ENCODE results near the gene ADGRG2.
"Not testable (repeated sequence)": the region's sequence is repeated elsewhere in the genome, so short reads cannot be mapped to it uniquely, and the experiment has no call there.

The ADGRG2 gene

DNA sequence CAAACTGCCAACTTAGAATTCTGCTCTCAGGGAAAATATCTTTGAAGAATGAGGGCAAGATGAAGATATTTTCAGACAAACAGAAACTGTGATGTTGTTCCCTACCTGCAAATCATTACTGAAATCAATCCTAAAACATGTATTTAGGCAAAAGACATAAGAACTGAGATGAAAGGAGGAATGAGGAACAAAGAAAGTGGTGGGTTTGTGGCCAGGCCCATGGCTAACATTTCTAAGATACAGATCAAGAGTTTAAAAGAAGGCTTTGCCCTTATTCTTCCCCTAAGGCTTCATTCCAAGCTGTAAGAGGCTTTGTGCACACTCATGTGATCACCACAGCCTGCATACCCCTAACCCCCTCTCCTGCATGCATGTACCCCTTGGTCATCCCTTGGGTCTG, 46.5 kb downstream of the ADGRG2 start:
- no peak for DNase-seq (ENCODE audit: low read depth)

DNA sequence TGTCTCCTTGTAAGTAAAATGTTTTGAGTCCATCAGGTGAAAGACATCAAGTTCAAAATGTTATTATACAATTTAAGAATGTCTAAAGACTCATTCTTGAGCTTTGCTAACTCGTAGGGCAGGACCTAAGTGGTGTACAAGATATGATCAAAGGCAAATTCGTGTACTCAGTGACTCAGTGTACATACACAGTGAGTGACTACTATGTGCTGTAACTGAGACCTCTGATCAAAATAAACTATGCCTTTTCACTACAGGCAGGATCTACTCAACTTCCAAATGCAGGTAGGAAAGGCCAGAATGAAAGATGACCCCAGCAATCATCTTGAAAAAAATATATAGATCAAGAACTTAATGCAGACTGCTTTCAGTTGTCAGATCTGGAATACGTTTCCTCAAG, 49.9 kb downstream of the ADGRG2 start:
- DNase-seq (ENCODE audit: low read depth), result no peak

DNA sequence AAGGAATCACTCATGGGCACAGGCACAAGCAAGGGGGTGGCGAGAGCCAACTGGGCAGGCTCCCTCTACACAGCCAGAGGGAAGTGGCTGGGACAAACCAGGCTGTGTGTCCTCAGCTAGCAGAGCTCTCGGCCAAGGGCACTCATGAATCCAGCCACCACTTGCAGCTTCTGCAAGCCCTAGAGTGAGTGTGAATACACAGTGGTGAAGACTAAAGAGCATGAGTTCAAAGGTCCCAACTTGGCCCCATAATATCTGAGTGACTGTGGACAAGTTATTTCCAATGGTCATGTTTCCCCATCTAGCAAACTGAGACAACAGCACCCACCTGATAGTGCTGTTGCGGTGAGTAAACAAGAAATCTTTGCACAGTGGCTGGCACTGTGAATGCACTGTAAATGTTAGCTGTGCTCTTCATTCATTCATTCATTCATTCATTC, 51.7 kb downstream of the ADGRG2 start:
- DNase-seq (ENCODE audit: low read depth), result no peak

DNA sequence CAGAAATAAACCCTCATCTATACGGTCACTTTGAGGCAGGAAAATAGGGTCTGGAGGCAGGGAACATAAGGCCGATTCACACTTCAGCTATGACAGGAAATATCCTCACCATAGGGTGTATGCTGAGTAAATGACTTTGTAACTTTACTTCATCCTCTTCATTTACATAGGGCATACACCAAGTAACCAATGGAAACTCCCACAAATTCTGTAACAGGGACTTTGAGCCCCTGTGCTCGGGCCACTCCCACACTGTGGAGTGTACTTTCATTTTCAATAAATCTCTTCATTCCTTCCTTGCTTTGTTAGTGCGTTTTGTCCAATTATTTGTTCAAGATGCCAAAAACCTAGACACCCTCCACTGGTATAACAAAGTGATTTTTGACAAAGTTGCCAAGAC, 55.3 kb downstream of the ADGRG2 start:
- not testable (repeated sequence) for DNase-seq (ENCODE audit: low read depth)

DNA sequence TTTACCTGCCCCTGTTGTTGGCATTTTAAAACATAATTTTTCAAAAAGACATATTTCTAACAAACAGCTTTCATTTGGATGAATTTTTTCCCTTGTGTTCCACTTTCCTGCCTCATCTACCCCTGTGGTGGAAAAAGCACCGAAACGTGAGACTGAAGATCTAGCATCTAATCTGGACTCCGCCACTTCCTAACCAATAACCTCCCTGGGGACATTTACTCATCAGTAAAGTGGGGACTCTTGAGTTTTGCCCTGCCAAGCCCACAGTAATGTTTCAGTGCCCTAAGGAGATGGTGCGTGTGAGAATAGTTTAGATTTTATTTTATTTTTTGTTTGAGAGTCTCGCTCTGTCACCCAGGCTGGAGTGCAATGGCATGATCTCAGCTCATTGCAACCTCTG, 56.7 kb downstream of the ADGRG2 start:
- no peak for DNase-seq (ENCODE audit: low read depth)

DNA sequence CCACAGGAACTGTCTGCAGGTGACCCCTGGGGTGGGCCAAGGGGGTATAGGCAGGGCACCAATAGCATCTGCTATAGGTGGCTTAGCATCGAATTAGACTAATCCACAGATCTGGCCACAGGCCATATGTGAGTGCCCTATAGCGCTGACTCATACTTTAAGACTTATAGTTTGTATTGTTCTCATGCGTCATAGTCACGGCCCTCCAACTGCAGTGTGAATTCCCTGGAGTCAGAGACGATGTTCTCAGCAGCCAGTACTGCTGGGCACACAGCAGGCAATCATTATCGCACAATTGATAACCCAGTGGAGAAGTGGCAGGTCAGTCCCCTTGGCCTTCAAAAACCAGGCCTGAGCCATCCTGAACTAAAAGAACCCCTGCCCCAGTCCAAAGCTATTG, 58.1 kb downstream of the ADGRG2 start:
- DNase-seq (ENCODE audit: low read depth), result no peak

DNA sequence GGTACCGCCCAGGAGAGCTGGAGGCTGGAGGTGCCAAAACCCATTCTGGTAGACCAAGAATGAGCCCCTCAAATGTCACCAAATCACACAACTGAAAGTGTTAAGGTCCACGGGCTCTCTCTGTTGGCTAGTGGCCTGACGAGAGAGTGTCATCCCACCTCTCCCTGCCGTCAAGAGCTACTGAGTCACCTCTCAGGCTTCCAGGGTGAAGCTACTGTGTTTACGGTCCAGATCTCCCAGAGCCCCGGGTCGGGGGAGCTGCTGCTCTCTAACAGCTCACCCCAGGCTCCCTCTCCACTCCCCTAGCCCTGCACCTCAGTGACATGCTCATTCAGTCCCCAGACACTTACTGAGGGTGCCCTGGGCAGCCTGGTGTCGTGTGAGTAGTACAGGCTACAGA, 59.2 kb downstream of the ADGRG2 start:
- no peak for DNase-seq (ENCODE audit: low read depth)

DNA sequence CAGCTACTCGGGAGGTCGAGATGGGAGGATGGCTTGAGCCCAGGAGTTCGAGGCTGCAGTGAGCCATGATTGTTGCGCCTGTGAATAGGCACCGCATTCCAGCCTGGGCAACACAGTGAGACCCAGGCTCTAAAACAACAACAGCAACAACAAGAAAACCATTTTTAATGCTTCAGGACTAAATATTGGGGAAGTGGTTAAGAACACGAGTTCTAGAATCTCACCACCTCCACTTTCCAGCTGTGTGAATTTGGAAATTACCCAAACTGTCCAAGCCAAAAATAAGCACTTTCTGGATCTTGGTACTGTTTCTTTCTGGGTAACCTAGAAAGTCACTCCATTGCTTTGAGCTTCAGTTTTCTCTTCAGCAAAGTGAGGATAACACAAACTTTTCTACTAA, 63.2 kb downstream of the ADGRG2 start:
- no peak for DNase-seq (ENCODE audit: low read depth)

DNA sequence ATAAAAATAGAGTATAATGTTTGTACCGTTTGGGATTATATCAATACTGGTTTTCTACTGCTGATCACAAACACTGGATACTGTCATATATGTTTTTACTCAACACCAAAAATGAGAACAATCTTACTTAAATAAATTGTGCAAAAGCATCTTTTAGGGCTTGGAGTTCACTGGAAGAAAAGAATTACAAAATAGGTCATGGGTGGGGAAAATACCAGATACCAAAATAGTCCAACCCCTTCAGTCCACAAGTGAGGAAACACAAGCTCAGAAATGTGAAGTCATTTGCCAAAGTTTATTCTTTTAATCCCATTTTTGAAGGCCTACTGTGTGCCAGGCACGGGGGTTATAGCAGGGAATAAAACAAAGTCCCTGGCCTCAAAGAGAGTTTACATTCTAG, 64.4 kb downstream of the ADGRG2 start:
- DNase-seq (ENCODE audit: low read depth), result no peak

DNA sequence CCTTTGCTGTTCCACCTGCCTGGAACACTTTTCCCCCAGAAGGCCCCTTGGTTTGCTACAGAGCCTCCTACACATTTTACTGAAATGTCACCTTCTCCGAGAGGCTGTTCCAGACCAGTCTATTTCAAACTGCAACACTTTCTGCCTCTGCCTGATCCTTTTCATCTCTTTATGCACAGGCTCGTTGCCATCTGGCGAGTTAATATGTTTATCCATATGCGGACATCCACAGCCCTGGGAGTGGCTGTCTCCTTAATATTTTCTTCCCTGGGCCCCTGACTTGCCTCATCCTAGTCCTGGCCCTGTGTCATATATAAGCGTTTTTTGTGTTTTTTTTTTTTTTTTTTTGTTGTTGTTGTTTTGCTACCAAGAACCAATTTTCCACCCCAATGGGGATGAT, 73.2 kb downstream of the ADGRG2 start:
- DNase-seq (ENCODE audit: low read depth), result no peak

DNA sequence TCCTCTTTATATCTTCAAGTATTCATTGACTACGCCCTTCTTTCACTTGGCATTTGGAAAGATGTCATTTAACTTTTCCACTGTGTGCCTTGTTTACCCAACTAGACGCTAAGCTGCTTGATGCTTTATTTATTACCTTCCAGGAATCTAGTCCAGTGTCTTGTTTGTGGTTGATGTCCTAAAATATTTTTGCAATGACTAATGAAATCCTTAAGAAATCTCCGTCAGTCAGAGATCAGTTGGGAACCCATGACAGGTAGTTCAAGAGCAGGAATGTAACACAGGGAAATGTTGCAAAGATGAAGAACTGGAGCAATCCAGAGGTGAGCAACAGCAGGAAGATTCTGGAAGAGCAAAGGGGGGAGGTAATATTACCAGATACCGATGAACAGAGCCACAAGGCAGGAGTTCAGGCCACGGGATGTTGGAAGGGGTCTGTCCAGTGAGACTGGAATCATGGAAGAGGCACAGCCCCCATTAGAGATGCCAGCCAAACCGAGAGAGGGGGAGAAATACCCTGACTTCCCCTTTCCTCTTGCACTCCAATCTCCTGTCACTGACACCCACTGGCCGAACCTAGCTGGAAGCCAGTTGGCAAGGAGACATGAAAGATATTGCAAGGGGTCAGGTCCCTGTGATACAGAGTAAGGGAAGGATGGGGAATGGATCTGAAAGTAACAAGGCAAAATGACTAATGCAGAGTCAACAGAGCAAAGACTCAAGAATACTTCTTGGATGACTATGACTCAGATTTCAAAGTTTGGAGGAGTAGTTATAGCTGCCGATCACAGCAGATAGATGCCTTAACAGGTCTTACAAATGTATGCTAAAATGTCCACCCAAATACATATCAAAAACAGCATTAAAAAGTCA, 75.7 kb downstream of the ADGRG2 start:
- DNase-seq (ENCODE audit: low read depth), result no peak

DNA sequence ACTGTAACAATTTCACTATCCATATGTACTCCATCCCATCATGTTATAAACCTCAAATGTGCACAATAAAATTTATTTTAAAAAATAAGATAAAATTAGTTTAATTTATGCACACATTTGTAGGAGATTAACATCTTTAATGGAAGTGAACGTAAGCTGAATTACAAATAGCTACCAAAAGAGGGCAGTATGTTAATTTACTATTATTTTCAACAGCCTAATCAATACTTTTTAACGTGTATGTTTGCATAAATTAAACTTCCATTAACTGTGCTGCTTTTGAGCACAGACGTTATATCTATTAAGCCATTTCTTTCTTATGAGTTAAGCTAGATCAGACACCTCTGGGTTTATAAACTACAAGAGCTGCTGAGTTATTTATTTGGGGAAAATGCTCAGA, 81.9 kb downstream of the ADGRG2 start:
- no peak for DNase-seq (ENCODE audit: low read depth)

DNA sequence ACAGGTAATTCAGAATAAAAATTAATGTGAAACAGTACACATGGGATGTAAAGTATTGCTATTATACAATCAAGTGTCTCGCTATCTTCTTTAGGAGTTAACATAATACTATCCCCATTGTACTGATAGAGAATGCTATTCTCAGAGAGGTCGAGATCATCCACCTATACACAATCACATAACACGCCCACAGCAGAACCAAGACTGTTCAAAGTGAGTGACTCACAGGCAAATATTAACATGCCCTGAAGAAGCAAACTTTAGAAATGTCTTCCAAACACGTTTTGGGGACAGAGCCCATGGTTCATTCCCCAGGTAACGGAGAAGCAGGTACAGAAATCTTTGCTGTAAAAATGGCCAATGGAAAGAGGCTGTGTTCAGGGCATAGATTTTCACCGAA, 88.2 kb downstream of the ADGRG2 start:
- no peak for DNase-seq (ENCODE audit: low read depth)

DNA sequence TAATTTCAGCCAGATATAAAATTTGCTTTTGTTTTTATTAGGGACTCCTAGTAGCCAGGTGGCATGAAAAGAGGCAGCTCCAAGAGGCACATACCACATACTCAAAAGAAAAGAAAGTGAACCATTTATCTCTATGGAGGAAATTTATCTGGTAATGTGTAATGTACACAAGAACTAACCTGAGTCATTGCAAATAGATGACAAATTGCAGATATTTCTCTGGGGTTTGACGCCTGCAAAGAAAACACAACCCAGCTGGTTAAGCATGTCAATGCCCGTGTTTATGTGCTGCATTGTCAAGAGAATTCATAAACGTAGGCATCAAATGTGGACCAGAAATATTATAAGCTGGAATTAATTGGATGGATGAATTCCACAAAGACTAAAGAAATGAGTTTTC, 91.5 kb downstream of the ADGRG2 start:
- no peak for DNase-seq (ENCODE audit: low read depth)

DNA sequence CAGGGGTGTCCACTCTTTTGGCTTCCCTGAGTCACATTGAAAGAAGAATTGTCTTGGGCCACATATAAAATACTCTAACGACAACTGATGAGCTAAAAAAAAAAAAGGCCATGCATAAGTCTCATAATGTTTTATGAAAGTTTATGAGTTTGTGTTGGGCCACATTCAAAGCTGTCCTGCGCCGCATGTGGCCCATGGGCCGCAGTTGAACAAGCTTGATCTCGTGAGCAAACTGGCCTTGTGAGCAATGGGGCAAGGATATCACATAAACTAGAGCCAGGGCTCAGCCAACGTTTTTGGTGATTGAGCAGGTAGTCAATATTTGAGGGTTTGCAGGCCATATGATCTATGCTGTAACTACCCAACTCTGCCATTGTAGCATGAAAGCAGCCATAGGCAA, 93.7 kb downstream of the ADGRG2 start:
- no peak for DNase-seq (ENCODE audit: low read depth)

DNA sequence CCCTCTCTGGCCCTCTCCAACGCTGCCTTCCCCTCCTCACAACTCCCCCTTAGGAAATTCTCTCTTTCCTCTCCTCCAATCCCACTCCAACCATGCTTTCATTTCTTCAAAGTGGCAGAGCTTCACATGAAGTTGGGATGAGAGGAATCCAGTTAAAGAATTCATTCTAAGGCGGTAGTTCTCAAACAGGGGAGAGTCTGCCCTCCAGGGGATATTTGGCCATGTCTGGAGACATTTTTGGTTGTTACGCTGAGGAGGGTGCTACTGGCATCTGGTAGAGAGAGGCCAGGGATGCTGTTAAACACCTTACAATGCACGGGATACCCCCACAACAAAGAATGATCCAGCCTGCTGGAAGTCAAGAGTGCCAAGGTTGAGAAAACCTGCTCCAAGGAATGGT, 97.9 kb downstream of the ADGRG2 start:
- DNase-seq (ENCODE audit: low read depth), result no peak

DNA sequence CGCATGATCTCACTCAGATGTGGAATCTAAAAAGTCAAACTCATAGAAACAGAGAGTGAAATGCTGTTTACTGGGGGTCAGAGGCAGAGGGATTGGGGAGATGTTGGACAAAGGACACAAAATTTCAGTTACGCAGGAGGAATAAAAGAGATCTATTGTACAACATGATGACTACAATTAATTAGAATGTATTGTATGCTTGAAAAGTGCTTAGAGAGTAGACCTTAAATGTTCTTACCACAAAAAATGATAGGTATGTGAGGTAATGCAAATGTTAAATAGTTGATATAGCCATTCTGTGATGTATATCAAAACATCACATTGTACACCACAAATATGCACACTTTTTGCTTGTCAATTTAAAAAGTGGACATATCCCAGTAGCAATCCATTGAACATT, 102.3 kb downstream of the ADGRG2 start:
- no peak for DNase-seq (ENCODE audit: low read depth)

DNA sequence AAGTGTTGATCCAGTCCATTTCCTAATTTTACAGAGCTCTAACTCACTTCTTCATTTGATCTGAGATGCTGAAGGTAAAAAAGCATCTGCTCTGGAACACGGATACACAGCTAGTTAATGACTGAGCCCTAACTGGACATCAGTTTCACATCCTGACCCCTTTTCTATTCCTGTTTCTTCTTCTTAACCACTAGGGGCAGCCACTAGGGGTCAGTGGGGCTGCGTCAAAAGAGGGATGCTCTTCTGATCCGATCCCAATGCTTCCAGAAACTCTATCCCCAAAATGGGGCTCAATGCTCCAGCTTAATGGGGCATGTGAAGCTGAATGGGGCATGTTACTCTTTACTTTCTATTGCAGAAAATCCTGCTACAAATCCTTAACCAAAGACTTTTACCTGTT, 105.0 kb downstream of the ADGRG2 start:
- DNase-seq (ENCODE audit: low read depth), result no peak

DNA sequence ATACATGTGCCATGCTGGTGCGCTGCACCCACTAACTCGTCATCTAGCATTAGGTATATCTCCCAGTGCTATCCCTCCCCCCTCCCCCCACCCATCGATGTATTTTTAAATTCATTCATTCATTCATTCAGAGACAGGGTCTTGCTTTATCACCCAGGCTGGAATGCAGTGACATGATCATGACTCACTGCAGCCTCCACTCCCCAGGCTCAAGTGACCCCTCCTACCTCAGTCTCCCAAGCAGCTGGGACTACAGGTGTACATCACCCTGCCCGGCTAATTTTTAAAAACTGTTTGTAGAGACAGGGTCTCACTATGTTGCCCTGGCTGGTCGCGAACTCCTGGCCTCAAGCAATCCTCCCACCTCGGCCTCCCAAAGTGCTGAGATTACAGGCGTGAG, 105.7 kb downstream of the ADGRG2 start:
- not testable (repeated sequence) for DNase-seq (ENCODE audit: low read depth)

DNA sequence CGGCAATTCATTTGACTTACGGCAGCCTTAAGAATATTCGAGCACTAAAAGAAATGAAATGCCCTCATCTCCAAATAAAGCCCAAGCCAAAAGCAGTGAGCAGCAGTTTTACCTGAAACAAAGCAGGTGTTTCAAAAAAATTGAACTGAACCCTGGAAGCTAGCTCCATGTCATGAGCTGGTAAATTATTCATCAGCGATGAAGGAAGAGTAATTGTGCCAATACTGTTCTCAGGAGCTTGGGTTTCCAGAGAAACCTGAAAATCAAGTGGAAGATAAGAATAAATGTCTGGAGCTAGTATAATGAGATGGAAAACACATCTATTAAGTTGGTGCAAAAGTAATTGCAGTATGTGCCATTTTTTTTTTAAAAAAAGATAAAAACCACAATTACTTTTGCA, 114.4 kb downstream of the ADGRG2 start:
- DNase-seq (ENCODE audit: low read depth), result no peak

DNA sequence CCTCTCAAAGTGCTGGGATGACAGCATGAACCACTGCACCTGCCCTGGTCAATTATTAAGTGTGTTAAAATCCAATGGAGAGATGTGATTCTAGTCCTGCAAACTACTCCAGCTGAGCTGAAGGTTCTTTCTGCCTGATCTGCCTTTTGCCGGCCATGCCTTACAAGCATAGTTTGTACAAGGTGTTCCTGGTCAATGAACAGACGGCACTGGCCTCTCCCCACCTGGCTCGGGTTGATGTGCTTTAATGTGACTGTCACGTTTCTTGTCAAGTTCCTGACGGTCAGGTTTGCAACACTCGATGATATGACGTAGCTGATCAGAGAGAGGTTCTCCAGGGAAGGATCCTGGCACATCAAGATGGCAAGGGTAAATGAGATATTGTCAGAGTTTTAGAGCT, 115.3 kb downstream of the ADGRG2 start:
- no peak for DNase-seq (ENCODE audit: low read depth)

DNA sequence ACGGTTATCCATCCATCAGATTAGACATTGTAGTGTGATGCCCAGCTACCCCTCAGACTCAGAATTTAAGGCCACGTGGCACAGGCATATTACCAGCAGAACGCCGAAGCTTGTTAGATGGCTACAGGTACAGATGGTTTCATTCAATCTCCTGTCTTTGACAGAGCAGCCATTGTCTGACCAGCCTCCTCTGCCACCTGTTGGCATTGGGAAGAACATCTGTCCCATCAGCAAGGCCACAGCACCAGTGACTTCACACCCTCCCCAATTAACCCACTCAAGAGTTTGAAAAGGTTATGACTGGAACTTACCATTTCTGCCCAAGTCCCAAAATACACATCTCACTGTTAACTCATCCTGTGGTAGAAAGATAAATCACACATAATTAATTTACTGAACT, 116.4 kb downstream of the ADGRG2 start:
- DNase-seq (ENCODE audit: low read depth), result no peak

DNA sequence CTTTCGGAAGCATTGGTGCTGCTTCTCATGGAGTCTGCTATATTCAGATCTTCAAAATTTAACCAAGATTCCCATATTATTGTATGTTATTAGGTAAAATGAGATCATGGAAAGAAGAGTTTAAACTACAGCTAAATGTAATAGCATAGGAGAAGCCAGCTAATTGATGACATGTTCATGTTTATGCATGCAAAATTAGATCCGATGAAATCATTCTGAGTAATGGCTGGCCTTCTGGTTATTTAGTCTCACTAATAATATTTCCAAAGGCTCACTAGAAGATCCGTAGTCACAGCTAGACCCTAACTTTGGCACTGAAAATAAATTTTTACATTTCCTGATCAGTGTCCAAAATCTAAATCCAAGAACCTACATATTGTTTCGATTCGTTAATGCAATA, 118.5 kb downstream of the ADGRG2 start:
- DNase-seq (ENCODE audit: low read depth), result no peak

DNA sequence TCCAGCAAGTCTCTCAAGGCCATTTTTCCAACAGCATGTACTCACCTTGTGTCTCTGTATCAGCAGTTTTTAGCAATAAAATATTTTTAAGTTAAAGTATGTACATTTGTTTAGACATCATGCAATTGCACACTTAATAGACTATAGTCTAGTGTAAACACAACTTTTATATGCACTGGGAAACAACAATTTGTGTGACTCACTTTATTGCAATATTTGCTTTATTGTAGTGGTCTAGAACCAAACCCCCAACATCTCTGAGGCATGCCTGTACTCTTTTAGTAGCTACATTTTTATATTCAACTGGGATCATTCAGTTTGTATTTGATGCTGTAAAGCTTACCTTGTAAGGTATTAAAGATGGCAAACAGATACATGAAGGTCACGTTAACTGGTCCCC, 123.6 kb downstream of the ADGRG2 start:
- DNase-seq (ENCODE audit: low read depth), result no peak
